Measurements from ENCODE around the gene SIDT1. TPM values are rescaled to one million over a fixed set of nuclear protein-coding genes. Genes with fewer than 3 reads are reported as not detected.

Gene SIDT1
- total RNA-seq, 1 experiment from 2014 or later: 0.22 TPM

DNA sequence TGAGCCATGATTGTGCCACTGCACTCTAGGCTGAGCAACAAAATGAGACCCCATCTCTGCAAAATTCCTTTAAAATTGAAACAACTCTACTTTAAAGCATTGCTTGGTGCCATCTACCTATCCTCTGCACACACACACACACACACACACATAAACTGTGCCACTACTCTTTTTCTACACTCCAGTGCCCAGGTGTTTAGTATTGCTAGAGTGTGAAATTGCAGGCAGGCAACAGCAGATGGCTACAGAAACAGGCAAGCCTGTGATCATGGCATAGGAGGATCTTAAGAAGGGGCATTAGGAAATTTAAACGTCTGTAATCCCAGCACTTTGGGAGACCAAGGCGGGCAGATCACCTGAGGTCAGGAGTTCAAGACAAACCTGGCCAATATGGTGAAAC, 39.0 kb downstream of the SIDT1 start:
- ChIA-PET POLR2A (no interaction called here), CTCF (no interaction called here)
- no peaks in the 10 kb centered on the region for H3K9me3 Mint-ChIP-seq
- no peaks in the 10 kb centered on the region for H3K36me3 Mint-ChIP-seq
- H3K27me3 Mint-ChIP-seq (ENCODE audit: low read depth): no peaks in the 10 kb centered on the region
- DNase-seq (ENCODE audit: low spot score) (no peak), ATAC-seq (peak; percentile 41)
- no peak overlapping the region for H3K4me3 Mint-ChIP-seq
- TF ChIP-seq, protein P1, sequence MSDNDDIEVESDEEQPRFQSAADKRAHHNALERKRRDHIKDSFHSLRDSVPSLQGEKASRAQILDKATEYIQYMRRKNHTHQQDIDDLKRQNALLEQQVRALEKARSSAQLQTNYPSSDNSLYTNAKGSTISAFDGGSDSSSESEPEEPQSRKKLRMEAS (CRISPR knock-in tag; IDR thresholded peaks at IDR 0.05): no peak
- TF ChIP-seq NR2C2 (CRISPR knock-in tag; IDR thresholded peaks at IDR 0.05): no peak
- TF ChIP-seq ZNF423 (CRISPR knock-in tag; IDR thresholded peaks at IDR 0.05): no peak
- H3K27ac Mint-ChIP-seq: no peak overlapping the region
- peaks cover 4% of the 10 kb centered on the region; the same call in 1 of the 2 replicates for H3K4me1 Mint-ChIP-seq

DNA sequence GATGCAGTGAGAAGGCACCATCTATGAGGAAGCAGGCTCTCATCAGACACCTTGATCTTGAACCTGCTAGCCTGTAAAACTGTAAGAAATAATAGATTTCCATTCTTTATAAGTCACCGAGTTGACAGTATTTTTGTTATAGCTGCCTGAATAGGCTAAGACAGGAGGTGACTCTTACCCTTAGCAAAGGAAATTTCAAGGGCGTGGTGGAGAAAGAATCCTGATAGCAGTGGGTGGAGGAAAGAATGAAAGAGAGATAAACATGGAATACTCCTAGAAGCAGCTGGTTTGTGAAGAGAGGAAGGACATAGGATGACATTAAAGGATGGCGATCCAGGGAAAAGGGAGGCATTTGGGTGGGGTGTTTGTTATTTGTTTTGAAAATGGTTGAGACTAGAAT, 41.4 kb downstream of the SIDT1 start:
- Mint-ChIP-seq H3K27ac (no peak overlapping the region), H3K4me3 (no peak overlapping the region), H3K27me3 (ENCODE audit: low read depth) (no peaks in the 10 kb centered on the region), H3K4me1 (peaks cover 4% of the 10 kb centered on the region; the same call in 1 of the 2 replicates), H3K9me3 (no peaks in the 10 kb centered on the region), H3K36me3 (no peaks in the 10 kb centered on the region)
- ChIA-PET CTCF (no interaction called here), POLR2A (no interaction called here)
- DNase-seq (ENCODE audit: low spot score) (no peak), ATAC-seq (no peak)
- TF ChIP-seq CREM (CRISPR knock-in tag; IDR thresholded peaks at IDR 0.05): no peak
- TF ChIP-seq ESRRA (CRISPR knock-in tag; IDR thresholded peaks at IDR 0.05; ENCODE audit: borderline replicate concordance): no peak
- no peak for TF ChIP-seq ZNF671 (CRISPR knock-in tag; IDR thresholded peaks at IDR 0.05)
- TF ChIP-seq, protein P2, sequence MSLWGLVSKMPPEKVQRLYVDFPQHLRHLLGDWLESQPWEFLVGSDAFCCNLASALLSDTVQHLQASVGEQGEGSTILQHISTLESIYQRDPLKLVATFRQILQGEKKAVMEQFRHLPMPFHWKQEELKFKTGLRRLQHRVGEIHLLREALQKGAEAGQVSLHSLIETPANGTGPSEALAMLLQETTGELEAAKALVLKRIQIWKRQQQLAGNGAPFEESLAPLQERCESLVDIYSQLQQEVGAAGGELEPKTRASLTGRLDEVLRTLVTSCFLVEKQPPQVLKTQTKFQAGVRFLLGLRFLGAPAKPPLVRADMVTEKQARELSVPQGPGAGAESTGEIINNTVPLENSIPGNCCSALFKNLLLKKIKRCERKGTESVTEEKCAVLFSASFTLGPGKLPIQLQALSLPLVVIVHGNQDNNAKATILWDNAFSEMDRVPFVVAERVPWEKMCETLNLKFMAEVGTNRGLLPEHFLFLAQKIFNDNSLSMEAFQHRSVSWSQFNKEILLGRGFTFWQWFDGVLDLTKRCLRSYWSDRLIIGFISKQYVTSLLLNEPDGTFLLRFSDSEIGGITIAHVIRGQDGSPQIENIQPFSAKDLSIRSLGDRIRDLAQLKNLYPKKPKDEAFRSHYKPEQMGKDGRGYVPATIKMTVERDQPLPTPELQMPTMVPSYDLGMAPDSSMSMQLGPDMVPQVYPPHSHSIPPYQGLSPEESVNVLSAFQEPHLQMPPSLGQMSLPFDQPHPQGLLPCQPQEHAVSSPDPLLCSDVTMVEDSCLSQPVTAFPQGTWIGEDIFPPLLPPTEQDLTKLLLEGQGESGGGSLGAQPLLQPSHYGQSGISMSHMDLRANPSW (CRISPR knock-in tag; conservative IDR thresholded peaks at IDR 0.05; ENCODE audit: low read depth): no peak
- TF ChIP-seq, protein P3, sequence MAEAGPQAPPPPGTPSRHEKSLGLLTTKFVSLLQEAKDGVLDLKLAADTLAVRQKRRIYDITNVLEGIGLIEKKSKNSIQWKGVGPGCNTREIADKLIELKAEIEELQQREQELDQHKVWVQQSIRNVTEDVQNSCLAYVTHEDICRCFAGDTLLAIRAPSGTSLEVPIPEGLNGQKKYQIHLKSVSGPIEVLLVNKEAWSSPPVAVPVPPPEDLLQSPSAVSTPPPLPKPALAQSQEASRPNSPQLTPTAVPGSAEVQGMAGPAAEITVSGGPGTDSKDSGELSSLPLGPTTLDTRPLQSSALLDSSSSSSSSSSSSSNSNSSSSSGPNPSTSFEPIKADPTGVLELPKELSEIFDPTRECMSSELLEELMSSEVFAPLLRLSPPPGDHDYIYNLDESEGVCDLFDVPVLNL (CRISPR knock-in tag; IDR thresholded peaks at IDR 0.05; ENCODE audit: borderline replicate concordance, low read depth): no peak
- no peak for TF ChIP-seq KAT7 (CRISPR knock-in tag; IDR thresholded peaks at IDR 0.05; ENCODE audit: borderline replicate concordance)

DNA sequence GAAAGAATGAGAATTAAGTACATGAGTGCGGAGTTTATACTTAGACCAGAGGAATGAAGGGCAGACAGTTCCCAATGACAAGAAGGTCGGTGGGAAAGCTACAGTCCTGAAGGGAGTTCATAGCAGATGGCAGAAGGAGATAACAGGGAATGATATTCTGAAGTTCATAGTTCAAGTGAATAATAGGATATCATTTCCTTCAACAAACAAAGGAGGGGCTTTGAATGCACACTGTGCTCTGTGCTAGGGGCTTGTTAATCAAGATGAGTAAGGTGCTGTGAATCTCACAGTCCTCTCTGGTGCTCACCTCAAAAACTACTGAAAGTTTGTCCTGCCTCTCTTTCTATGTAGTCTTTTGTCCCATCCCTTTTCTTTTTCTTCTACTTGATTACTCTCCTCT, 41.9 kb downstream of the SIDT1 start:
- TF ChIP-seq RORB (CRISPR knock-in tag; IDR thresholded peaks at IDR 0.05) (no peak), NFE2L1 (CRISPR knock-in tag; IDR thresholded peaks at IDR 0.05) (no peak), TCF7 (CRISPR knock-in tag; IDR thresholded peaks at IDR 0.05; ENCODE audit: low read depth) (no peak), MXD4 (CRISPR knock-in tag; IDR thresholded peaks at IDR 0.05; ENCODE audit: borderline replicate concordance) (no peak)
- TF ChIP-seq, protein P3 (CRISPR knock-in tag; IDR thresholded peaks at IDR 0.05; ENCODE audit: borderline replicate concordance, low read depth): no peak
- TF ChIP-seq, protein P4, sequence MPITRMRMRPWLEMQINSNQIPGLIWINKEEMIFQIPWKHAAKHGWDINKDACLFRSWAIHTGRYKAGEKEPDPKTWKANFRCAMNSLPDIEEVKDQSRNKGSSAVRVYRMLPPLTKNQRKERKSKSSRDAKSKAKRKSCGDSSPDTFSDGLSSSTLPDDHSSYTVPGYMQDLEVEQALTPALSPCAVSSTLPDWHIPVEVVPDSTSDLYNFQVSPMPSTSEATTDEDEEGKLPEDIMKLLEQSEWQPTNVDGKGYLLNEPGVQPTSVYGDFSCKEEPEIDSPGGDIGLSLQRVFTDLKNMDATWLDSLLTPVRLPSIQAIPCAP (CRISPR knock-in tag; IDR thresholded peaks at IDR 0.05): no peak
- TF ChIP-seq, protein P5, sequence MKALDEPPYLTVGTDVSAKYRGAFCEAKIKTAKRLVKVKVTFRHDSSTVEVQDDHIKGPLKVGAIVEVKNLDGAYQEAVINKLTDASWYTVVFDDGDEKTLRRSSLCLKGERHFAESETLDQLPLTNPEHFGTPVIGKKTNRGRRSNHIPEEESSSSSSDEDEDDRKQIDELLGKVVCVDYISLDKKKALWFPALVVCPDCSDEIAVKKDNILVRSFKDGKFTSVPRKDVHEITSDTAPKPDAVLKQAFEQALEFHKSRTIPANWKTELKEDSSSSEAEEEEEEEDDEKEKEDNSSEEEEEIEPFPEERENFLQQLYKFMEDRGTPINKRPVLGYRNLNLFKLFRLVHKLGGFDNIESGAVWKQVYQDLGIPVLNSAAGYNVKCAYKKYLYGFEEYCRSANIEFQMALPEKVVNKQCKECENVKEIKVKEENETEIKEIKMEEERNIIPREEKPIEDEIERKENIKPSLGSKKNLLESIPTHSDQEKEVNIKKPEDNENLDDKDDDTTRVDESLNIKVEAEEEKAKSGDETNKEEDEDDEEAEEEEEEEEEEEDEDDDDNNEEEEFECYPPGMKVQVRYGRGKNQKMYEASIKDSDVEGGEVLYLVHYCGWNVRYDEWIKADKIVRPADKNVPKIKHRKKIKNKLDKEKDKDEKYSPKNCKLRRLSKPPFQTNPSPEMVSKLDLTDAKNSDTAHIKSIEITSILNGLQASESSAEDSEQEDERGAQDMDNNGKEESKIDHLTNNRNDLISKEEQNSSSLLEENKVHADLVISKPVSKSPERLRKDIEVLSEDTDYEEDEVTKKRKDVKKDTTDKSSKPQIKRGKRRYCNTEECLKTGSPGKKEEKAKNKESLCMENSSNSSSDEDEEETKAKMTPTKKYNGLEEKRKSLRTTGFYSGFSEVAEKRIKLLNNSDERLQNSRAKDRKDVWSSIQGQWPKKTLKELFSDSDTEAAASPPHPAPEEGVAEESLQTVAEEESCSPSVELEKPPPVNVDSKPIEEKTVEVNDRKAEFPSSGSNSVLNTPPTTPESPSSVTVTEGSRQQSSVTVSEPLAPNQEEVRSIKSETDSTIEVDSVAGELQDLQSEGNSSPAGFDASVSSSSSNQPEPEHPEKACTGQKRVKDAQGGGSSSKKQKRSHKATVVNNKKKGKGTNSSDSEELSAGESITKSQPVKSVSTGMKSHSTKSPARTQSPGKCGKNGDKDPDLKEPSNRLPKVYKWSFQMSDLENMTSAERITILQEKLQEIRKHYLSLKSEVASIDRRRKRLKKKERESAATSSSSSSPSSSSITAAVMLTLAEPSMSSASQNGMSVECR (CRISPR knock-in tag; IDR thresholded peaks at IDR 0.05; ENCODE audit: borderline replicate concordance): no peak
- TF ChIP-seq, protein P6, sequence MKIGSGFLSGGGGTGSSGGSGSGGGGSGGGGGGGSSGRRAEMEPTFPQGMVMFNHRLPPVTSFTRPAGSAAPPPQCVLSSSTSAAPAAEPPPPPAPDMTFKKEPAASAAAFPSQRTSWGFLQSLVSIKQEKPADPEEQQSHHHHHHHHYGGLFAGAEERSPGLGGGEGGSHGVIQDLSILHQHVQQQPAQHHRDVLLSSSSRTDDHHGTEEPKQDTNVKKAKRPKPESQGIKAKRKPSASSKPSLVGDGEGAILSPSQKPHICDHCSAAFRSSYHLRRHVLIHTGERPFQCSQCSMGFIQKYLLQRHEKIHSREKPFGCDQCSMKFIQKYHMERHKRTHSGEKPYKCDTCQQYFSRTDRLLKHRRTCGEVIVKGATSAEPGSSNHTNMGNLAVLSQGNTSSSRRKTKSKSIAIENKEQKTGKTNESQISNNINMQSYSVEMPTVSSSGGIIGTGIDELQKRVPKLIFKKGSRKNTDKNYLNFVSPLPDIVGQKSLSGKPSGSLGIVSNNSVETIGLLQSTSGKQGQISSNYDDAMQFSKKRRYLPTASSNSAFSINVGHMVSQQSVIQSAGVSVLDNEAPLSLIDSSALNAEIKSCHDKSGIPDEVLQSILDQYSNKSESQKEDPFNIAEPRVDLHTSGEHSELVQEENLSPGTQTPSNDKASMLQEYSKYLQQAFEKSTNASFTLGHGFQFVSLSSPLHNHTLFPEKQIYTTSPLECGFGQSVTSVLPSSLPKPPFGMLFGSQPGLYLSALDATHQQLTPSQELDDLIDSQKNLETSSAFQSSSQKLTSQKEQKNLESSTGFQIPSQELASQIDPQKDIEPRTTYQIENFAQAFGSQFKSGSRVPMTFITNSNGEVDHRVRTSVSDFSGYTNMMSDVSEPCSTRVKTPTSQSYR (CRISPR knock-in tag; IDR thresholded peaks at IDR 0.05): no peak
- CTCF ChIA-PET: no interaction called here

More for the DNA sequence above, 41.9 kb downstream of the SIDT1 start:
- Mint-ChIP-seq H3K9me3 (no peaks in the 10 kb centered on the region), H3K4me1 (peaks cover 4% of the 10 kb centered on the region; the same call in 1 of the 2 replicates), H3K4me3 (no peak overlapping the region), H3K27me3 (ENCODE audit: low read depth) (no peaks in the 10 kb centered on the region), H3K36me3 (no peaks in the 10 kb centered on the region), H3K27ac (no peak overlapping the region)
- no peak for DNase-seq (ENCODE audit: low spot score)
- POLR2A ChIA-PET: no interaction called here
- no peak for ATAC-seq
